GM12891 (cell line): ENCODE measurements around the gene MAGEF1.

Experiments used
- DNase-seq: peaks from one replicate; pipeline ENCODE4 v3.0.0; 2011; ENCODE audit warnings: low spot score; ENCODE audit not compliant: insufficient read length
- FAIRE-seq: peaks from 2 replicates; lab custom pipeline; 2011; peaks lifted over from hg19 to GRCh38; lab: Jason Lieb, UNC
- PAX5 ChIP-seq: IDR thresholded peaks from 2 replicates; pipeline ENCODE4 v1.6.1; 2011; ENCODE audit warnings: low read length, moderate library complexity, mild to moderate bottlenecking; ENCODE audit not compliant: insufficient read depth, severe bottlenecking
- POLR2A ChIP-seq: IDR thresholded peaks from 2 replicates; pipeline ENCODE4 v1.6.1; 2011; ENCODE audit warnings: low read depth, low read length, control low read depth
- POLR2AphosphoS5 ChIP-seq: IDR thresholded peaks from 2 replicates; pipeline ENCODE4 v1.6.1; 2011; ENCODE audit warnings: low read depth, low read length, control low read depth
- POU2F2 ChIP-seq: IDR thresholded peaks from 2 replicates; pipeline ENCODE4 v1.6.1; 2011; ENCODE audit warnings: low read depth, mild to moderate bottlenecking, control low read depth, low read length, moderate library complexity
- SPI1 ChIP-seq: IDR thresholded peaks from 2 replicates; pipeline ENCODE4 v1.6.1; 2011; ENCODE audit warnings: low read depth, low read length, control low read depth
- TAF1 ChIP-seq: IDR thresholded peaks from 2 replicates; pipeline ENCODE4 v1.6.1; 2011; ENCODE audit warnings: low read depth, low read length, control low read depth

Gene MAGEF1

GRCh38 chr3:184712248-184713039 is 580 bp upstream of the MAGEF1 start:
- no peak for FAIRE-seq
- DNase-seq, result no peak
- TF ChIP-seq POLR2AphosphoS5, result no peak
- TF ChIP-seq POU2F2, result no peak
- no peak for TF ChIP-seq PAX5
- no peak for TF ChIP-seq POLR2A
- TF ChIP-seq SPI1, result no peak
- TF ChIP-seq TAF1, result no peak

GRCh38 chr3:184710870-184711492 is 883 bp downstream of the MAGEF1 start:
- TF ChIP-seq POU2F2 (peak; percentile 48; the same call in 1 of the 2 replicates), PAX5 (no peak), TAF1 (0 out of 2 replicates have a peak, but pooled peaks have one; percentile 13), POLR2AphosphoS5 (no peak), SPI1 (peak; percentile 94), POLR2A (peak; percentile 9; the same call in 1 of the 2 replicates)
- peak; percentile 63 for DNase-seq
- peak; percentile 40 for FAIRE-seq

GRCh38 chr3:184703657-184704056 is 8.2 kb downstream of the MAGEF1 start:
- FAIRE-seq, result no peak
- no peak for TF ChIP-seq POLR2A
- TF ChIP-seq POU2F2, result no peak
- TF ChIP-seq SPI1, result no peak
- no peak for TF ChIP-seq POLR2AphosphoS5
- TF ChIP-seq PAX5, result no peak
- TF ChIP-seq TAF1, result no peak
- DNase-seq, result no peak

DNA sequence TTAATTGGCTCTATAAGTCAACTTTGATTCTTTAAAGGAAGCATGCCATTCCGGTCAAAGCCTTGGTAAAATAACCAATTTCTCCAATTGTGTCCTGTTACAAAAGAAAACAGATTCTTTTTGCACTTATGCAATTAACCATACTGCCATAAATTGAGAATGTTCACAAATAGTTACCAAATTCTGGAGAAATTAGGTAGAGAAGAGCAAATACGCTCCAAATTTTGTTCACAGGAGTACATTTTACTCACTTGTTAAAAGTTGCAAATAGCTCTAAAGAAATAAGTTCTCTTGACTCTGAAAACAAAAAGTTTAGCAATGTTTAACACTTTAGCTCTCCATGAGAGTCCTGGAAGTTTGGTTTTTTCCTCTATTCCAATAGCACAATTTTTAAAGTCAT is 11.1 kb downstream of the MAGEF1 start:
- no peak for DNase-seq
- FAIRE-seq, result no peak
- TF ChIP-seq POLR2A, result no peak
- TF ChIP-seq PAX5, result no peak
- TF ChIP-seq TAF1, result no peak
- no peak for TF ChIP-seq POU2F2
- no peak for TF ChIP-seq POLR2AphosphoS5
- TF ChIP-seq SPI1, result no peak

DNA sequence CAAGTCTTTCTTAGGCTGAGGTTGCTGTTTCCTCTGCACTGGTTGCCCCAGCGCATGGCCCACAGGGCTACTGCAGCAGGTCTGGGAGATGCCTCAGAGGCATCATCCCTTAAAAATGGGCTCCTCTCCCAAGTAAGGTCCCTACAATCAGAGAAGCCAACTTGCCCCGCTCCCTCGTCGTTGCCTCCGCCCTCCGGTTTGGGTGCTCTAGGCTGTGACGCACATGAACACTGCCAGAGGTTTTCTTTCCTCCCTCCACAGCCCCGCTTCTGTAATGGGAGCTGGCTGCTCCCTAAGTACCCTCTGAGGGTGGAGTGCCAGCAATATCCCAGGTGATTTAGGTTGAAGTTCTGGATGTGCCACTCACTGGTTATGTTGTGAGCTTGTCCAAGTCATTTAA is 14.0 kb downstream of the MAGEF1 start:
- DNase-seq (no peak), FAIRE-seq (no peak)
- TF ChIP-seq PAX5, result no peak
- no peak for TF ChIP-seq SPI1
- no peak for TF ChIP-seq TAF1
- TF ChIP-seq POLR2AphosphoS5, result no peak
- no peak for TF ChIP-seq POLR2A

DNA sequence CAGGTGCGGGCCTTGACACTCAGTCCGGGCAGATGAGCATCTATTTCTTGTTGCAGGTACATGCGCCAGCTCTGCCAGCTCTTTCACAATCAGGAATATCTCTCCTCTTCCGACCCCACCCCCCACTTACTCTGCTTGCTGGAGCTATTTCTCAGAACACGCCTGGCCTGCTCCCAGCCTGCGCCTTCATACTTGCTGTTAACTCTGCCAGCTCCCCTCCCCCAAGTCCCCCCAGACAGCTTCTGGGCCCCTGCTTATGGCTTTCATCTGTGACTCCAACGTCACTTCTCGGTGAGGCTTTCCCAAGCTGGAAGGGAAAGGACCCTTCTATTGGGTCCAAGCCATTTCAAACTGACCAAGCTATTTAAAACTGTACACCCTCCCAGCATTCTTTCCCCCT is 15.2 kb downstream of the MAGEF1 start:
- DNase-seq (no peak), FAIRE-seq (no peak)
- TF ChIP-seq TAF1, result no peak
- no peak for TF ChIP-seq POLR2A
- no peak for TF ChIP-seq SPI1
- TF ChIP-seq POLR2AphosphoS5, result no peak
- TF ChIP-seq PAX5, result no peak

GRCh38 chr3:184694716-184695115 is 17.1 kb downstream of the MAGEF1 start:
- FAIRE-seq, result no peak
- DNase-seq, result no peak
- TF ChIP-seq PAX5 (no peak), POU2F2 (no peak), TAF1 (no peak), SPI1 (no peak), POLR2AphosphoS5 (no peak), POLR2A (no peak)

DNA sequence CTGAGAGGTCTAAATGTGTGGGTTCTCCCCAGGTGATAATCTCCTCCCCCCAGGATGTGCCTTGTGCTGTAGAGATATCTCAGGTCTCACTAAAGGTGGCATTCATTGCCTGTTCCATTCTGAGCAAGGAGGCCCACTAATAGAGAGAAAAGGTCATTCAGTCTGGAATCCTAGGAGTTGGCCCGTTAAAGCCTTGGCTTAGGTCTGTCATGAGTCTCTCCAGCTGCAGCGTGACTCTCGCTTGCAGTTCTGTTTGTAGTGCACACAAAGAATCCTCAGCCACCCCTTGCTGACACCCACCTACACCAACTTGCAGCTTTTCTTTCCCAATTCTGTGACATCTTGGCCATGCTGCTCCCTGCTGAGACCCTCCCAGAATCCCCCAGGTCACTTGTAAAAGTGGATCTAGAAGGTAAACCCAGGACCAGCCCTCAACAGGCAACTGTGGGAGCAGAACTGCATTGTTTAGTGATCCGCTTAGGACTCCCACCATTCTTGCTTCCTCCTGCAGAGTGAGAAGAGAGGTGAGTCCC is 17.7 kb downstream of the MAGEF1 start:
- DNase-seq (no peak), FAIRE-seq (no peak)
- TF ChIP-seq POU2F2 (no peak), PAX5 (no peak), POLR2AphosphoS5 (no peak), TAF1 (no peak), SPI1 (no peak), POLR2A (no peak)

DNA sequence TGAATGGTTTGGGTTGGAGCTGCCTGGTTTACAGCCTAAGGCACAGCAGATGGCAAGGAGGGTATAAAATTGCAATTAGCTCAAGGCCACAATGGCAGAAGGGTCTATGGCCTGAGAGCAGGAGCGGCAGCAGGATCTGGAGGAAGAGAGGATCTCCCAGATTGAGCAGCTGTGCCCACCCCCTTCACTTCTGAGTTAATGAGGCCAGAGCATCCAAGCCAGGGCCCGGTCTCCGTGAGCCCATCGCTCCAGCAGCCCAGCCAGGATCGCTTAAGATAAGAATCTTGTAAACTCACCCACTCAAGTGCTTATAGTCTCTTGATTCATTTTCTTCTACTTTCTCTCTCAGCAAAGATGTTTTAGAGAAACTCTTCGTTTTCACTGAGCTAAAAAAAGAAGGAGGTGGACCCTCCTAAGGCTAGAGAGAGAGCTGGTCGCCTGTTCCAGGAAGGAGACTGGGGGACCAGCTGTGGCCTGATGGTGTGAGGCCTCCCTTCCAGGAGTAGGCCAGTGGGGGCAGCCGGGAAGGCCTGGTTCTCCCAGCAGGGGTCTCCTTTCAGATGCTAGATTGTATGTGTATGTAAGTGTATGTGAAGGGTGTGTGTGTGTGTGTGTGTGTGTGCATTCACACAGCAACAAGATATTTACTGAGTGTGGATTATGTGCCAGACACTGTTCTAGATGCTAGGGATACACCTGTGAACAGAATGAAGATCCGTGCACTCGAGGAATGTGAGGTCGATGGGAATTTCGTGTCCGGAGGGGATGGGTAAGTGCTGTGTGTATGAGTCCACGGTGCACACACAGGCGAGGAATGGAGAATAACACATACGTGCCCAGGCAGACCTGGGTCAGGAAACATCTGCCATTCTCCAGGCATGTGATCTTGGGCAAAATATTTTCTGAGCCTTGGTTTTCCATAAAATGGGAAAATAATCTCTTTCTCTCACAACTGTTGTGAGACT is 18.6 kb downstream of the MAGEF1 start:
- FAIRE-seq (no peak), DNase-seq (no peak)

More for the DNA sequence above, 18.6 kb downstream of the MAGEF1 start:
- TF ChIP-seq PAX5 (no peak), POU2F2 (no peak), SPI1 (no peak), POLR2AphosphoS5 (no peak), POLR2A (no peak), TAF1 (no peak)
